ENCODE measurements around the gene SYT15B. TPM values are rescaled to one million over a fixed set of nuclear protein-coding genes. Genes with fewer than 3 reads are reported as not detected.

The SYT15B gene
- total RNA-seq, result under 0.01 TPM in 2 replicates

GRCh38 chr10:47763554-47764175, at the start of gene SYT15B:
TSS of gene SYT15B (minus strand) at chr10:47763592. CDS start at chr10:47762640, 952 bp downstream.

Other genes starting within 250 kb of the SYT15B start
- gene AGAP9, start 240.0 kb downstream of the SYT15B start, total RNA-seq, result 3.9 and 5.3 TPM in 2 replicates
- gene NPY4R2, start 155.1 kb upstream of the SYT15B start, total RNA-seq, result not detected in 2 replicates
- not detected in 2 replicates for gene FAM25C, start 236.2 kb upstream of the SYT15B start, total RNA-seq

All from thoracic aorta endothelial cell (primary cell).